Kidney (tissue), 14 donors: ENCODE data around the gene KLF6. TPM values are rescaled to one million over a fixed set of nuclear protein-coding genes. Genes with fewer than 3 reads are reported as not detected.

ENCODE experiments used
- DNase-seq, 5 donors: peaks; one replicate each; pipeline ENCODE4 v3.0.0-alpha.2; 2013 to 2020
- FAIRE-seq: peaks from 2 replicates; lab custom pipeline; 2012; peaks lifted over from hg19 to GRCh38; lab: Jason Lieb, UNC
- H3K27ac ChIP-seq, 2 donors: one replicate each; pipeline ENCODE4 v1.7.0; 2013; ENCODE audit warnings: low read depth in 2 of 2, low read length in 2 of 2, inconsistent platforms in 1 of 2
- H3K27me3 ChIP-seq: one replicate; pipeline ENCODE4 v1.7.1; 2013; ENCODE audit warnings: low read length, inconsistent platforms; ENCODE audit not compliant: control insufficient read depth, insufficient read depth
- H3K36me3 ChIP-seq, 3 donors: one replicate each; pipeline versions ENCODE4 v1.7.0 to v1.7.1; 2013; ENCODE audit warnings: low read length in 3 of 3, control low read depth in 1 of 3, inconsistent platforms in 1 of 3; ENCODE audit not compliant: insufficient read depth in 3 of 3, control insufficient read depth in 2 of 3
- H3K4me1 ChIP-seq, 3 donors: one replicate each; pipeline versions ENCODE4 v1.7.0 to v1.7.1; 2013; ENCODE audit warnings: low read length in 3 of 3, inconsistent platforms in 1 of 3, low read depth in 1 of 3; ENCODE audit not compliant: control insufficient read depth in 2 of 3, insufficient read depth in 2 of 3
- H3K4me3 ChIP-seq, 3 donors: one replicate each; pipeline versions ENCODE4 v1.7.0 to v1.8.1; 2013; ENCODE audit warnings: low read length in 3 of 3, control low read depth in 1 of 3, inconsistent platforms in 1 of 3
- H3K9ac ChIP-seq, 3 donors: one replicate each; pipeline versions ENCODE4 v1.7.0 to v1.7.1; 2013; ENCODE audit warnings: low read length in 3 of 3, control low read depth in 1 of 3, inconsistent platforms in 1 of 3
- H3K9me3 ChIP-seq, 3 donors: one replicate each; pipeline versions ENCODE4 v1.7.0 to v1.7.1; 2013; ENCODE audit warnings: low read length in 3 of 3, control low read depth in 1 of 3, inconsistent platforms in 1 of 3; ENCODE audit not compliant: control insufficient read depth in 2 of 3, insufficient read depth in 1 of 3
- CTCF ChIP-seq: IDR thresholded peaks from 3 replicates; pipeline ENCODE4 v1.5.1; 2012; ENCODE audit warnings: mild to moderate bottlenecking, moderate library complexity, borderline replicate concordance; ENCODE audit not compliant: insufficient read depth; ENCODE audit errors: extremely low read depth
- intact Hi-C: fragments of 100-400 bp; cut with DNase I; formaldehyde crosslinking; loops from one replicate; pipeline ENCODE4 v1.11.1; 2022
- polyA plus RNA-seq: library from polyadenylated mRNA; stranded (reverse); fragments of 350-450 nt; fragmentation: Illumina TruSeq; extraction: RNeasy Lipid Tissue Mini Kit (QIAGEN cat#74804); gene quantifications from one replicate; pipeline ENCODE4 v1.2.3, GENCODE V29; 2014; ENCODE audit warnings: low read depth, low replicate concordance; ENCODE audit not compliant: insufficient read depth
- total RNA-seq: library from RNA; stranded (reverse); fragmentation: NEBNext Ultra II Directional; extraction: Animal tissue kit (Norgen Biotek cat#: 25700); gene quantifications from one replicate; pipeline ENCODE4 v1.2.1, GENCODE V29; 2021
- donor health status: control.
- donor health status: control.
- donor health status: control.
- donor health status: control.
- donor health status: control.
- donor health status: DM: yes; HTN: yes; CAD: no.
- donor health status: Normal renal cell carcinoma (clear cell type).

The KLF6 gene
- total and polyA plus RNA-seq, 2 donors from 2014 or later, result 27.8 to 230 TPM

- intact Hi-C loops, result no loop called here
- no peak overlapping the region for H3K4me3 ChIP-seq
- DNase-seq, result peak in 1 of 5 donors; percentile 46
- H3K27me3 ChIP-seq, result no peaks in the 10 kb centered on the region
- H3K36me3 ChIP-seq, result no peaks in the 10 kb centered on the region
- no peak overlapping the region for H3K9ac ChIP-seq
- FAIRE-seq, result no peak
- peak overlapping the region; percentile 44 to 82 for H3K27ac ChIP-seq
- no peak for TF ChIP-seq CTCF
- H3K9me3 ChIP-seq, result no peaks in the 10 kb centered on the region
- peaks cover 2 to 62% (median 54%) of the 10 kb centered on the region in 3 donors for H3K4me1 ChIP-seq
Measured at GRCh38 chr10:3807211-3807927, 22.4 kb upstream of the KLF6 start.

GRCh38 chr10:3806603-3807002 lies 21.6 kb upstream of the KLF6 start:
- H3K27ac ChIP-seq, result peak overlapping the region; percentile 14 to 82
- H3K4me3 ChIP-seq, result no peak overlapping the region
- DNase-seq, result no peak
- H3K9ac ChIP-seq, result no peak overlapping the region
- TF ChIP-seq CTCF, result no peak
- no peak for FAIRE-seq
- H3K27me3 ChIP-seq, result no peaks in the 10 kb centered on the region
- no peaks in the 10 kb centered on the region for H3K36me3 ChIP-seq
- intact Hi-C loops, result no loop called here
- no peaks in the 10 kb centered on the region for H3K9me3 ChIP-seq
- H3K4me1 ChIP-seq, result peaks cover 2 to 56% (median 49%) of the 10 kb centered on the region in 3 donors

- Histone ChIP-seq H3K4me3 (no peak overlapping the region), H3K9me3 (no peaks in the 10 kb centered on the region), H3K9ac (no peak overlapping the region), H3K4me1 (peaks cover 2 to 49% (median 43%) of the 10 kb centered on the region in 3 donors), H3K36me3 (no peaks in the 10 kb centered on the region), H3K27me3 (no peaks in the 10 kb centered on the region), H3K27ac (peak overlapping the region; percentile 14 to 82)
- intact Hi-C loops, result no loop called here
- FAIRE-seq (no peak), DNase-seq (no peak)
- no peak for TF ChIP-seq CTCF
Measured at GRCh38 chr10:3805791-3806461, 20.9 kb upstream of the KLF6 start.
